HepG2 (cell line): ENCODE data around the gene RPL18. TPM values are rescaled to one million over a fixed set of nuclear protein-coding genes. Genes with fewer than 3 reads are reported as not detected.

Experiments
- CHD2 ChIP-seq: IDR thresholded peaks from 2 replicates; pipeline ENCODE4 v1.6.1; 2011; ENCODE audit warnings: low read depth, low read length, improper control_type of control experiment
- HOXA3 ChIP-seq: sonication (generic); formaldehyde crosslinking; IDR thresholded peaks from 2 replicates; pipeline ENCODE4 v1.5.0; 2020; ENCODE audit warnings: missing genetic modification reagents
- KDM2A ChIP-seq: sonication (generic); formaldehyde crosslinking; IDR thresholded peaks from 2 replicates; pipeline ENCODE4 v1.4.0; 2020; ENCODE audit warnings: low read depth, missing genetic modification reagents, borderline replicate concordance
- RXRB ChIP-seq: IDR thresholded peaks from 2 replicates; pipeline ENCODE4 v1.6.1; 2016; ENCODE audit warnings: borderline replicate concordance, missing genetic modification reagents, missing compliant biosample characterization
- TBL1XR1 ChIP-seq: fragments of 150-350 bp; IDR thresholded peaks from 2 replicates; pipeline ENCODE4 v1.6.1; 2014; ENCODE audit warnings: borderline replicate concordance, low read length; ENCODE audit not compliant: partially characterized antibody
- ZNF142 ChIP-seq: sonication (generic); formaldehyde crosslinking; IDR thresholded peaks from 2 replicates; pipeline ENCODE4 v1.4.0; 2020; ENCODE audit warnings: missing genetic modification reagents
- ZNF441 ChIP-seq: sonication (generic); formaldehyde crosslinking; IDR thresholded peaks from 2 replicates; pipeline ENCODE4 v1.7.0; 2021; ENCODE audit warnings: missing genetic modification reagents, borderline replicate concordance
- ZNF747 ChIP-seq: sonication (generic); formaldehyde crosslinking; IDR thresholded peaks from 2 replicates; pipeline ENCODE4 v1.8.1; 2023; ENCODE audit warnings: missing genetic modification reagents, mild to moderate bottlenecking, borderline replicate concordance
- polyA plus RNA-seq, 8 experiments: library from polyadenylated mRNA; depleted of rRNA in 3 of 8; stranded (reverse) in 7 of 8; unstranded in 1 of 8; fragments of >200 nt; fragmentation: Illumina TruSeq in 4 of 8; extraction: Trizol in 4 of 8; gene quantifications; 2 replicates each; pipeline versions ENCODE4 v1.2.1 to v1.2.3, GENCODE V29; 2011 to 2016; ENCODE audit warnings: low read depth in 4 of 8, missing spikeins in 1 of 8, mixed read lengths in 1 of 8; ENCODE audit not compliant: insufficient read depth in 1 of 8
- total RNA-seq, 5 experiments: library from RNA; depleted of rRNA; stranded (reverse); fragments of >200 nt; fragmentation: Illumina TruSeq; extraction: Trizol; gene quantifications; 2 replicates each; pipeline ENCODE4 v1.2.3, GENCODE V29; 2016; ENCODE audit warnings: low read depth in 1 of 5

Gene RPL18
- total and polyA plus RNA-seq, 2 of the 13 experiments (the other 11 are each of a cell fraction or from before 2014, with no cell fraction given): 1,485 to 1,639 TPM

GRCh38 chr19:48588670-48589401 is 30.1 kb downstream of the RPL18 start (continued):
- TF ChIP-seq CHD2 (no peak), ZNF441 (CRISPR knock-in tag) (no peak), ZNF142 (CRISPR knock-in tag) (no peak), ZNF747 (CRISPR knock-in tag) (no peak), HOXA3 (CRISPR knock-in tag) (peak; percentile 47; the same call in 1 of the 2 replicates), RXRB (CRISPR knock-in tag) (peak; percentile 49; the same call in 1 of the 2 replicates), KDM2A (CRISPR knock-in tag) (peak; percentile 92), TBL1XR1 (no peak)
